GM12878 (cell line): ENCODE data around the gene ZPBP. TPM values are rescaled to one million over a fixed set of nuclear protein-coding genes. Genes with fewer than 3 reads are reported as not detected.

Experiments used
- ATF7 ChIP-seq: fragments of 450-650 bp; IDR thresholded peaks from 2 replicates; pipeline ENCODE4 v1.6.1; 2016; ENCODE audit warnings: low read depth, mild to moderate bottlenecking
- CBX5 ChIP-seq: sonication (generic); IDR thresholded peaks from 2 replicates; pipeline ENCODE4 v1.6.1; 2016; ENCODE audit warnings: low read depth, moderate library complexity, mild to moderate bottlenecking, inconsistent platforms
- CREM ChIP-seq: IDR thresholded peaks from 2 replicates; pipeline ENCODE4 v1.6.1; 2014; ENCODE audit warnings: antibody characterized with exemption, low read depth
- FOXM1 ChIP-seq: IDR thresholded peaks from 2 replicates; pipeline ENCODE4 v1.6.1; 2012; ENCODE audit warnings: low read depth, mild to moderate bottlenecking, inconsistent platforms, low read length, moderate library complexity
- LARP7 ChIP-seq: fragments of 450-650 bp; IDR thresholded peaks from 2 replicates; pipeline ENCODE4 v1.6.1; 2017; ENCODE audit warnings: mild to moderate bottlenecking
- POLR2A ChIP-seq: IDR thresholded peaks from 2 replicates; pipeline ENCODE4 v1.6.1; 2011; ENCODE audit warnings: low read depth, mild to moderate bottlenecking, low read length
- RAD21 ChIP-seq: IDR thresholded peaks from 2 replicates; pipeline ENCODE4 v1.6.1; 2011; ENCODE audit warnings: mild to moderate bottlenecking, low read depth, low read length, moderate library complexity; ENCODE audit not compliant: insufficient read depth
- RB1 ChIP-seq: fragments of 450-650 bp; formaldehyde crosslinking; IDR thresholded peaks from 2 replicates; pipeline ENCODE4 v1.6.1; 2017; ENCODE audit warnings: mild to moderate bottlenecking, borderline replicate concordance
- RUNX3 ChIP-seq: IDR thresholded peaks from 2 replicates; pipeline ENCODE4 v1.6.1; 2012; ENCODE audit warnings: low read length, inconsistent platforms
- SMAD1 ChIP-seq: fragments of 450-650 bp; IDR thresholded peaks from 2 replicates; pipeline ENCODE4 v1.6.1; 2018; ENCODE audit warnings: mild to moderate bottlenecking, low read depth; ENCODE audit not compliant: partially characterized antibody
- SMC3 ChIP-seq: IDR thresholded peaks from 2 replicates; pipeline ENCODE4 v1.6.1; 2011; ENCODE audit warnings: low read length, improper control_type of control experiment, borderline replicate concordance
- SRF ChIP-seq, 2 experiments: IDR thresholded peaks; 2 replicates each; pipeline ENCODE4 v1.6.1; 2011; ENCODE audit warnings: low read depth in 2 of 2, low read length in 2 of 2, mild to moderate bottlenecking in 1 of 2, moderate library complexity in 1 of 2
- TAF1 ChIP-seq: IDR thresholded peaks from 2 replicates; pipeline ENCODE4 v1.6.1; 2011; ENCODE audit warnings: mild to moderate bottlenecking, low read depth, low read length, borderline replicate concordance
- TARDBP ChIP-seq: IDR thresholded peaks from 2 replicates; pipeline ENCODE4 v1.6.1; 2016; ENCODE audit warnings: borderline replicate concordance
- TCF3 ChIP-seq: IDR thresholded peaks from 2 replicates; pipeline ENCODE4 v1.6.1; 2012; ENCODE audit warnings: low read depth, mild to moderate bottlenecking, low read length, borderline replicate concordance; ENCODE audit not compliant: insufficient read depth
- YY1 ChIP-seq: IDR thresholded peaks from 2 replicates; pipeline ENCODE4 v1.6.1; 2011; ENCODE audit warnings: low read depth, mild to moderate bottlenecking, low read length
- polyA plus RNA-seq, 11 experiments: library from polyadenylated mRNA; depleted of rRNA in 4 of 11; unstranded in 6 of 11; stranded (reverse) in 5 of 11; fragments of >200 nt; fragmentation: Nextera tagmentation in 4 of 11; fragmentation: Illumina TruSeq in 1 of 11; extraction: Ambion mirVana in 4 of 11; extraction: Trizol in 1 of 11; gene quantifications; 1 replicate in 1 of 11; 2 replicates in 10 of 11; pipeline versions ENCODE4 v1.2.1 to v1.2.3, GENCODE V29; 2011 to 2016; ENCODE audit warnings: inconsistent platforms in 2 of 11, missing spikeins in 2 of 11, low read depth in 1 of 11
- total RNA-seq, 4 experiments: library from RNA; depleted of rRNA in 3 of 4; stranded (reverse); fragments of >200 nt in 3 of 4; fragmentation: Illumina TruSeq in 1 of 4; extraction: Trizol in 1 of 4; gene quantifications; 2 replicates each; pipeline versions ENCODE4 v1.2.1 to v1.2.3, GENCODE V29; 2013 to 2021
- TF ChIP-seq, protein P1 (sequence below): IDR thresholded peaks from 2 replicates; pipeline ENCODE4 v1.6.1; 2012; ENCODE audit warnings: low read length, inconsistent platforms
- TF ChIP-seq, protein P2 (sequence below): fragments of 450-650 bp; IDR thresholded peaks from 2 replicates; pipeline ENCODE4 v1.6.1; 2016; ENCODE audit warnings: mild to moderate bottlenecking, moderate library complexity, borderline replicate concordance
- TF ChIP-seq, protein P3 (sequence below): IDR thresholded peaks from 2 replicates; pipeline ENCODE4 v1.6.1; 2011; ENCODE audit warnings: mild to moderate bottlenecking, low read depth, low read length, moderate library complexity; ENCODE audit not compliant: insufficient replicate concordance

The ZPBP gene
- total and polyA plus RNA-seq, 10 of the 15 experiments (the other 5 are each of a cell fraction or from before 2014, with no cell fraction given) = not detected

DNA sequence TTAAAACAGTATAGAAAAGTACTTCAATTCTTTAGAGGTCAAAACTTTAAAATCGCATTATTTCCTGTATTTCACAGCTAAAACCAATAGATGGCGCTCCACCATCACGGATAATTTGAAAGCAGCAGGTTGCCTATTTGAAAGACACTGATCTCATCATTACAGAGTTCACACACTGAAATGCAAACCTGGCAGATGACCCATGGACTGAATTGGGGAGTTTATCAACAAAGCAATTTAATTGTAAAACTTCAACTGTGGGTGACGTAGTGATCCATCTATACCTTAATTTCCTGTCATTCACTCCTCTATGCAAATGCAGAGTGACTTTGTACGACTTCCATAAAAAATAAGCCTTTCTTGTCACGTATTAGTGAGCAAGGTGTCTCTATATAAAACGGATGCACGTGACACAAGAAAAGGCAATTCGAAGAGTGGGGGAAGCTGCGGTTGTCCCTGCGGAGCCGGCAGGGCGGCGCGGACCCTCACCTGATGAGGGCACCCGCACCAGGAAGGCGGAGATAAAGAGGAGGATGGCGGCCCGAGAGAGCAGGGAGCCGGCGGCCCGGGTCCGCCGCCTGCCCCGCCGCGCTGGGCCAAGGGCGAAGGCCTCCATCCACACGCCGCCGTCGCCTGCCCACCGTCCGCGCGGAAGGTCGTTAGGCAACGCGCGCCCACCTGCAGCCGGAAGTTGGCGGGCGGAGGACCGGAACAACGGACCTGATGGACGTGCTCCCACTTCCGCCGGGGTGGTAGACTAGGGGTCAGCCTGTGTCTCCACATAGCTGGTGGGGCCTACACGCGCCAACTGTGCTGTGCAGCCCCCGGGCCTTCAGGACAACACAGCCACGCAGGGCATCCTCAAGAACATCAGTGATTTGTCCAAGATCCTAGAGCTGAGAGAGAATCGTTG is at the start of gene ZPBP (continued):
- TF ChIP-seq, protein P1, sequence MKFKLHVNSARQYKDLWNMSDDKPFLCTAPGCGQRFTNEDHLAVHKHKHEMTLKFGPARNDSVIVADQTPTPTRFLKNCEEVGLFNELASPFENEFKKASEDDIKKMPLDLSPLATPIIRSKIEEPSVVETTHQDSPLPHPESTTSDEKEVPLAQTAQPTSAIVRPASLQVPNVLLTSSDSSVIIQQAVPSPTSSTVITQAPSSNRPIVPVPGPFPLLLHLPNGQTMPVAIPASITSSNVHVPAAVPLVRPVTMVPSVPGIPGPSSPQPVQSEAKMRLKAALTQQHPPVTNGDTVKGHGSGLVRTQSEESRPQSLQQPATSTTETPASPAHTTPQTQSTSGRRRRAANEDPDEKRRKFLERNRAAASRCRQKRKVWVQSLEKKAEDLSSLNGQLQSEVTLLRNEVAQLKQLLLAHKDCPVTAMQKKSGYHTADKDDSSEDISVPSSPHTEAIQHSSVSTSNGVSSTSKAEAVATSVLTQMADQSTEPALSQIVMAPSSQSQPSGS = peak; percentile 63
- TF ChIP-seq, protein P2, sequence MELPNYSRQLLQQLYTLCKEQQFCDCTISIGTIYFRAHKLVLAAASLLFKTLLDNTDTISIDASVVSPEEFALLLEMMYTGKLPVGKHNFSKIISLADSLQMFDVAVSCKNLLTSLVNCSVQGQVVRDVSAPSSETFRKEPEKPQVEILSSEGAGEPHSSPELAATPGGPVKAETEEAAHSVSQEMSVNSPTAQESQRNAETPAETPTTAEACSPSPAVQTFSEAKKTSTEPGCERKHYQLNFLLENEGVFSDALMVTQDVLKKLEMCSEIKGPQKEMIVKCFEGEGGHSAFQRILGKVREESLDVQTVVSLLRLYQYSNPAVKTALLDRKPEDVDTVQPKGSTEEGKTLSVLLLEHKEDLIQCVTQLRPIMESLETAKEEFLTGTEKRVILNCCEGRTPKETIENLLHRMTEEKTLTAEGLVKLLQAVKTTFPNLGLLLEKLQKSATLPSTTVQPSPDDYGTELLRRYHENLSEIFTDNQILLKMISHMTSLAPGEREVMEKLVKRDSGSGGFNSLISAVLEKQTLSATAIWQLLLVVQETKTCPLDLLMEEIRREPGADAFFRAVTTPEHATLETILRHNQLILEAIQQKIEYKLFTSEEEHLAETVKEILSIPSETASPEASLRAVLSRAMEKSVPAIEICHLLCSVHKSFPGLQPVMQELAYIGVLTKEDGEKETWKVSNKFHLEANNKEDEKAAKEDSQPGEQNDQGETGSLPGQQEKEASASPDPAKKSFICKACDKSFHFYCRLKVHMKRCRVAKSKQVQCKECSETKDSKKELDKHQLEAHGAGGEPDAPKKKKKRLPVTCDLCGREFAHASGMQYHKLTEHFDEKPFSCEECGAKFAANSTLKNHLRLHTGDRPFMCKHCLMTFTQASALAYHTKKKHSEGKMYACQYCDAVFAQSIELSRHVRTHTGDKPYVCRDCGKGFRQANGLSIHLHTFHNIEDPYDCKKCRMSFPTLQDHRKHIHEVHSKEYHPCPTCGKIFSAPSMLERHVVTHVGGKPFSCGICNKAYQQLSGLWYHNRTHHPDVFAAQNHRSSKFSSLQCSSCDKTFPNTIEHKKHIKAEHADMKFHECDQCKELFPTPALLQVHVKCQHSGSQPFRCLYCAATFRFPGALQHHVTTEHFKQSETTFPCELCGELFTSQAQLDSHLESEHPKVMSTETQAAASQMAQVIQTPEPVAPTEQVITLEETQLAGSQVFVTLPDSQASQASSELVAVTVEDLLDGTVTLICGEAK = peak; percentile 38; the same call in 1 of the 2 replicates
- TF ChIP-seq RB1 = no peak
- TF ChIP-seq LARP7 = no peak
- TF ChIP-seq FOXM1 = peak; percentile 34; the same call in 1 of the 2 replicates
- TF ChIP-seq SRF (IDR thresholded peaks at IDR 0.05; ENCODE audit: low read depth in 2 of 2, low read length in 2 of 2) = peak in 1 of 2 experiments; percentile 78; a peak in 1 of 4 replicates
- 0 out of 2 replicates have a peak, but pooled peaks have one; percentile 31 for TF ChIP-seq TCF3
- TF ChIP-seq TAF1 = peak; percentile 47; the same call in 1 of the 2 replicates
- TF ChIP-seq CREM = peak; percentile 7; the same call in 1 of the 2 replicates
- TF ChIP-seq, protein P3, sequence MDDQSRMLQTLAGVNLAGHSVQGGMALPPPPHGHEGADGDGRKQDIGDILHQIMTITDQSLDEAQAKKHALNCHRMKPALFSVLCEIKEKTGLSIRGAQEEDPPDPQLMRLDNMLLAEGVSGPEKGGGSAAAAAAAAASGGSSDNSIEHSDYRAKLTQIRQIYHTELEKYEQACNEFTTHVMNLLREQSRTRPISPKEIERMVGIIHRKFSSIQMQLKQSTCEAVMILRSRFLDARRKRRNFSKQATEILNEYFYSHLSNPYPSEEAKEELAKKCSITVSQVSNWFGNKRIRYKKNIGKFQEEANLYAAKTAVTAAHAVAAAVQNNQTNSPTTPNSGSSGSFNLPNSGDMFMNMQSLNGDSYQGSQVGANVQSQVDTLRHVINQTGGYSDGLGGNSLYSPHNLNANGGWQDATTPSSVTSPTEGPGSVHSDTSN = no peak
- TF ChIP-seq RAD21 = peak; percentile 95
- TF ChIP-seq SMC3 = peak; percentile 50
- TF ChIP-seq YY1 = peak; percentile 74
- peak; percentile 47 for TF ChIP-seq RUNX3
- peak; percentile 62 for TF ChIP-seq ATF7
- peak; percentile 90 for TF ChIP-seq CBX5
- TF ChIP-seq POLR2A = peak; percentile 58
- TF ChIP-seq SMAD1 = no peak
- TF ChIP-seq TARDBP = no peak; the same call in 1 of the 2 replicates
- TF ChIP-seq, all 136 proteins: peak for 19
